ENCODE results near the gene EN1.

DNA sequence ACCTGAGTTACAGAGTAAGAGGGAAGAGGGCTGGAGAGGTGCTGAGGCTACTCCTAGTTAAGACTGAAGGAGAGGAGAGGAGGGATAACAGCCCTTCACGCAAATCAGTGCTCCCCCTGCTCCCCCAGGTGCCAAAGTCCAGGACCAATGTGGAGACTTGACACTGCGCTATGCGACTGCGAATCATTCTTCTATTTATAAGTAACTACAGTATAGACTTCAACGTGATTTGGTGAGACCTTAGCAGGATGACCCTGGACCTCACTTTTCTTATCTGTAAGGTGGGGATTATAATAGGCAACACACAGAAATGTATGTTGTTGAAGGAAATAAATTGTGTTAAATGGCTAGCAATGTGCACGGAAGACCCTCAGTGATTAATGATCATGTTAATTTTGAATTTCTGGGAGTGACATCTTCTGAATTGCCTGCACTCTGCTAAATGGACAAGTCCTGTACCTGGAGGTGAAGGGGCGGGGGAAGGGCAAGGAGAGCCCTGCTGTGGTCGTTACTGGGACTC is 11.0 kb downstream of the EN1 start:
- TF ChIP-seq, protein P1, sequence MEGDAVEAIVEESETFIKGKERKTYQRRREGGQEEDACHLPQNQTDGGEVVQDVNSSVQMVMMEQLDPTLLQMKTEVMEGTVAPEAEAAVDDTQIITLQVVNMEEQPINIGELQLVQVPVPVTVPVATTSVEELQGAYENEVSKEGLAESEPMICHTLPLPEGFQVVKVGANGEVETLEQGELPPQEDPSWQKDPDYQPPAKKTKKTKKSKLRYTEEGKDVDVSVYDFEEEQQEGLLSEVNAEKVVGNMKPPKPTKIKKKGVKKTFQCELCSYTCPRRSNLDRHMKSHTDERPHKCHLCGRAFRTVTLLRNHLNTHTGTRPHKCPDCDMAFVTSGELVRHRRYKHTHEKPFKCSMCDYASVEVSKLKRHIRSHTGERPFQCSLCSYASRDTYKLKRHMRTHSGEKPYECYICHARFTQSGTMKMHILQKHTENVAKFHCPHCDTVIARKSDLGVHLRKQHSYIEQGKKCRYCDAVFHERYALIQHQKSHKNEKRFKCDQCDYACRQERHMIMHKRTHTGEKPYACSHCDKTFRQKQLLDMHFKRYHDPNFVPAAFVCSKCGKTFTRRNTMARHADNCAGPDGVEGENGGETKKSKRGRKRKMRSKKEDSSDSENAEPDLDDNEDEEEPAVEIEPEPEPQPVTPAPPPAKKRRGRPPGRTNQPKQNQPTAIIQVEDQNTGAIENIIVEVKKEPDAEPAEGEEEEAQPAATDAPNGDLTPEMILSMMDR (IDR thresholded peaks at IDR 0.05) = no peak
- TF ChIP-seq POLR2AphosphoS5 (IDR thresholded peaks at IDR 0.05; ENCODE audit: low read depth, low read length) = no peak
- TF ChIP-seq, protein P2, sequence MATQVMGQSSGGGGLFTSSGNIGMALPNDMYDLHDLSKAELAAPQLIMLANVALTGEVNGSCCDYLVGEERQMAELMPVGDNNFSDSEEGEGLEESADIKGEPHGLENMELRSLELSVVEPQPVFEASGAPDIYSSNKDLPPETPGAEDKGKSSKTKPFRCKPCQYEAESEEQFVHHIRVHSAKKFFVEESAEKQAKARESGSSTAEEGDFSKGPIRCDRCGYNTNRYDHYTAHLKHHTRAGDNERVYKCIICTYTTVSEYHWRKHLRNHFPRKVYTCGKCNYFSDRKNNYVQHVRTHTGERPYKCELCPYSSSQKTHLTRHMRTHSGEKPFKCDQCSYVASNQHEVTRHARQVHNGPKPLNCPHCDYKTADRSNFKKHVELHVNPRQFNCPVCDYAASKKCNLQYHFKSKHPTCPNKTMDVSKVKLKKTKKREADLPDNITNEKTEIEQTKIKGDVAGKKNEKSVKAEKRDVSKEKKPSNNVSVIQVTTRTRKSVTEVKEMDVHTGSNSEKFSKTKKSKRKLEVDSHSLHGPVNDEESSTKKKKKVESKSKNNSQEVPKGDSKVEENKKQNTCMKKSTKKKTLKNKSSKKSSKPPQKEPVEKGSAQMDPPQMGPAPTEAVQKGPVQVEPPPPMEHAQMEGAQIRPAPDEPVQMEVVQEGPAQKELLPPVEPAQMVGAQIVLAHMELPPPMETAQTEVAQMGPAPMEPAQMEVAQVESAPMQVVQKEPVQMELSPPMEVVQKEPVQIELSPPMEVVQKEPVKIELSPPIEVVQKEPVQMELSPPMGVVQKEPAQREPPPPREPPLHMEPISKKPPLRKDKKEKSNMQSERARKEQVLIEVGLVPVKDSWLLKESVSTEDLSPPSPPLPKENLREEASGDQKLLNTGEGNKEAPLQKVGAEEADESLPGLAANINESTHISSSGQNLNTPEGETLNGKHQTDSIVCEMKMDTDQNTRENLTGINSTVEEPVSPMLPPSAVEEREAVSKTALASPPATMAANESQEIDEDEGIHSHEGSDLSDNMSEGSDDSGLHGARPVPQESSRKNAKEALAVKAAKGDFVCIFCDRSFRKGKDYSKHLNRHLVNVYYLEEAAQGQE (IDR thresholded peaks at IDR 0.05; ENCODE audit: insufficient read depth in 1 of 2, low read depth in 2 of 2, low read length in 1 of 2) = no peak
- TF ChIP-seq TCF7L2 (IDR thresholded peaks at IDR 0.05; ENCODE audit: low read depth, low read length) = no peak

All from Panc1 (cell line).